ENCODE data around the gene BTG3. TPM values are rescaled to one million over a fixed set of nuclear protein-coding genes. Genes with fewer than 3 reads are reported as not detected.

BTG3 gene
- total and polyA plus RNA-seq, 2 donors (not counting 3 experiments of a cell fraction or from before 2014, with no cell fraction given), result 18.1 to 37.2 TPM

GRCh38 chr21:17552410-17552809, 60.3 kb downstream of the BTG3 start:
- dilution Hi-C loops (cut with MboI; ENCODE audit: extremely low pct_ligation_motif_present, low sequenced_read_pairs), result no loop called here
- intact Hi-C loops (cut with micrococcal nuclease), result no loop called here
- Histone ChIP-seq H4K20me1 (replicated peaks; ENCODE audit: control insufficient read depth, extremely low read depth, insufficient read depth, low read length) (no peaks in the 10 kb centered on the region), H3K27ac (ENCODE audit: insufficient read depth, low read depth, low read length) (no peak overlapping the region), H3K36me3 (ENCODE audit: control insufficient read depth in 2 of 2, extremely low read depth in 1 of 2, insufficient read depth in 2 of 2, low read length in 2 of 2) (no peaks in the 10 kb centered on the region), H3K4me3 (replicated peaks in 1 of 3; ENCODE audit: insufficient read depth in 1 of 3, low read depth in 1 of 3, low read length in 3 of 3) (no peak overlapping the region), H3K79me2 (ENCODE audit: control insufficient read depth, insufficient read depth, low read length) (no peaks in the 10 kb centered on the region), H2AFZ (ENCODE audit: low read depth, low read length) (no peak overlapping the region), H3K9ac (replicated peaks; ENCODE audit: extremely low read depth, insufficient read depth, low read length) (no peak overlapping the region), H3K9me1 (replicated peaks; ENCODE audit: control insufficient read depth, extremely low read depth, insufficient read depth, low read length) (no peaks in the 10 kb centered on the region), H3K4me2 (ENCODE audit: insufficient read depth, low read length) (no peak overlapping the region), H3K4me1 (ENCODE audit: control insufficient read depth, extremely low read depth, insufficient read depth, low read length) (no peaks in the 10 kb centered on the region), H3K9me3 (replicated peaks; ENCODE audit: control insufficient read depth, insufficient read depth, low read length) (no peaks in the 10 kb centered on the region), H3K27me3 (ENCODE audit: control insufficient read depth in 2 of 2, insufficient read depth in 2 of 2, low read length in 2 of 2) (no peaks in the 10 kb centered on the region)
- POLR2A ChIA-PET, result no interaction called here
- DNase-seq (ENCODE audit: low read depth, low spot score) (no peak), FAIRE-seq (no peak)
- no TSS peak for BruUV-seq (replicated peaks)
- no peak for TF ChIP-seq GATA2 (IDR thresholded peaks at IDR 0.05; ENCODE audit: insufficient read depth, insufficient read length, low read depth, low read length)
- no peak for TF ChIP-seq POLR2A (IDR thresholded peaks at IDR 0.05; ENCODE audit: low read depth, low read length)
- no peak for TF ChIP-seq POLR2AphosphoS5 (IDR thresholded peaks at IDR 0.05; ENCODE audit: insufficient read depth, low read depth, low read length)
- TF ChIP-seq JUN (IDR thresholded peaks at IDR 0.05; ENCODE audit: borderline replicate concordance, insufficient read depth, insufficient read length, low read depth), result no peak
- TF ChIP-seq CTCF (IDR thresholded peaks at IDR 0.05; ENCODE audit: extremely low read depth in 1 of 2, insufficient read depth in 1 of 2, low read depth in 1 of 2, low read length in 2 of 2), result no peak
- TF ChIP-seq FOS (IDR thresholded peaks at IDR 0.05; ENCODE audit: borderline replicate concordance, insufficient read depth, low read length), result no peak
- no peak for TF ChIP-seq EZH2 (IDR thresholded peaks at IDR 0.05; ENCODE audit: borderline replicate concordance, low read depth, low read length, severe bottlenecking)
- TF ChIP-seq MAX (IDR thresholded peaks at IDR 0.05; ENCODE audit: insufficient read depth, insufficient read length), result no peak
- no peak for TF ChIP-seq MYC (IDR thresholded peaks at IDR 0.05; ENCODE audit: low read depth, low read length)
- CTCF ChIA-PET, result interaction anchor here (0.9 to 2.1 kb wide), 4 partner anchors 10 to 164 kb away, joined by 3 to 49 read pairs (median 5); partner anchors contain the start of gene CXADR

Measured in endothelial cell of umbilical vein (primary cell).